IMR-90 (cell line): Measurements from ENCODE around the gene FLNA. TPM values are rescaled to one million over a fixed set of nuclear protein-coding genes. Genes with fewer than 3 reads are reported as not detected.

ENCODE experiments used
- ATAC-seq: fragments of 200-7000 bp; cut with Tn5 transposase; 2 replicates; pipeline ENCODE4 v1.9.1; 2020; ENCODE audit warnings: low read depth, mild to moderate bottlenecking, moderate library complexity
- BruUV-seq: library from RNA; stranded (reverse); fragments of 400-500 nt; replicated peaks from 2 replicates; lab custom pipeline; 2021; lab: Mats Ljungman, UMichigan
- CTCF ChIA-PET: fragments of 300-600 bp; formaldehyde crosslinking; extraction: SDS; loops from one replicate; lab custom pipeline; 2021; ENCODE audit warnings: antibody characterized with exemption; lab: Yijun Ruan, JAX
- POLR2A ChIA-PET: fragments of 300-600 bp; sonication (Branson Sonifier 250); formaldehyde crosslinking; loops from one replicate; lab custom pipeline; 2022; ENCODE audit warnings: antibody characterized with exemption; ENCODE audit not compliant: unreplicated experiment; lab: Charles Lee
- DNase-seq: peaks from one replicate; pipeline ENCODE4 v3.0.0; 2013
- H2AFZ ChIP-seq: replicated peaks from 2 replicates; pipeline ENCODE3; 2013; ENCODE audit warnings: low read length, mild to moderate bottlenecking; ENCODE audit not compliant: poor library complexity
- H2AK5ac ChIP-seq: 2 replicates; pipeline ENCODE4 v1.6.1; 2013; ENCODE audit warnings: low read depth, low read length, inconsistent platforms
- H2AK9ac ChIP-seq: replicated peaks from 2 replicates; pipeline ENCODE3; 2013; ENCODE audit warnings: mild to moderate bottlenecking, low read depth, low read length, moderate library complexity; ENCODE audit not compliant: poor library complexity
- H2BK120ac ChIP-seq: 2 replicates; pipeline ENCODE4 v1.6.1; 2013; ENCODE audit warnings: low read depth, low read length, inconsistent platforms
- H2BK15ac ChIP-seq: 3 replicates; pipeline ENCODE4 v1.6.1; 2013; ENCODE audit warnings: low read depth, low read length, inconsistent platforms
- H2BK20ac ChIP-seq: 2 replicates; pipeline ENCODE4 v1.6.1; 2013; ENCODE audit warnings: low read depth, mild to moderate bottlenecking, inconsistent platforms, low read length, moderate library complexity
- H2BK5ac ChIP-seq: 2 replicates; pipeline ENCODE4 v1.6.1; 2013; ENCODE audit warnings: mild to moderate bottlenecking, low read depth, low read length, inconsistent platforms; ENCODE audit not compliant: poor library complexity, severe bottlenecking
- H3K14ac ChIP-seq: replicated peaks from 2 replicates; pipeline ENCODE4 v1.6.1; 2013; ENCODE audit warnings: low read depth, low read length, inconsistent platforms
- H3K18ac ChIP-seq: 2 replicates; pipeline ENCODE4 v1.6.1; 2013; ENCODE audit warnings: low read depth, low read length, control low read depth
- H3K23ac ChIP-seq: 2 replicates; pipeline ENCODE4 v1.6.1; 2013; ENCODE audit warnings: low read depth, low read length, inconsistent platforms
- H3K27ac ChIP-seq: 2 replicates; pipeline ENCODE4 v1.5.1; 2013; ENCODE audit warnings: mild to moderate bottlenecking, control low read depth, low read length; ENCODE audit not compliant: insufficient read depth
- H3K27me3 ChIP-seq: 2 replicates; pipeline ENCODE4 v1.6.1; 2013; ENCODE audit warnings: low read length; ENCODE audit not compliant: control insufficient read depth, insufficient read depth
- H3K36me3 ChIP-seq: 2 replicates; pipeline ENCODE4 v1.6.1; 2013; ENCODE audit warnings: low read length, mixed read lengths; ENCODE audit not compliant: control insufficient read depth, insufficient read depth
- H3K4ac ChIP-seq: 2 replicates; pipeline ENCODE4 v1.6.1; 2013; ENCODE audit warnings: low read depth, low read length, inconsistent platforms
- H3K4me1 ChIP-seq: 2 replicates; pipeline ENCODE4 v1.6.1; 2013; ENCODE audit warnings: low read length, mixed read lengths; ENCODE audit not compliant: control insufficient read depth, insufficient read depth
- H3K4me2 ChIP-seq: 2 replicates; pipeline ENCODE4 v1.6.1; 2013; ENCODE audit warnings: low read depth, mild to moderate bottlenecking, control low read depth, low read length, moderate library complexity
- H3K4me3 ChIP-seq: 2 replicates; pipeline ENCODE4 v1.5.1; 2013; ENCODE audit warnings: low read depth, mild to moderate bottlenecking, control low read depth, low read length, moderate library complexity; ENCODE audit not compliant: insufficient read depth
- H3K56ac ChIP-seq: 2 replicates; pipeline ENCODE4 v1.6.1; 2013; ENCODE audit warnings: low read length, inconsistent platforms; ENCODE audit not compliant: insufficient read depth; ENCODE audit errors: extremely low read depth
- H3K79me1 ChIP-seq, 2 experiments: 2 replicates each; pipeline ENCODE4 v1.6.1; 2013; ENCODE audit warnings: low read length in 2 of 2, inconsistent platforms in 1 of 2, low read depth in 1 of 2
- H3K9ac ChIP-seq: 2 replicates; pipeline ENCODE4 v1.6.1; 2013; ENCODE audit warnings: low read depth, low read length, control low read depth
- H3K9me1 ChIP-seq: 2 replicates; pipeline ENCODE4 v1.6.1; 2013; ENCODE audit warnings: low read length, inconsistent platforms; ENCODE audit not compliant: insufficient read depth
- H3K9me3 ChIP-seq: 2 replicates; pipeline ENCODE4 v1.6.1; 2013; ENCODE audit warnings: low read length; ENCODE audit not compliant: control insufficient read depth, insufficient read depth
- H4K20me1 ChIP-seq: 2 replicates; pipeline ENCODE4 v1.6.1; 2013; ENCODE audit warnings: low read length, inconsistent platforms; ENCODE audit not compliant: insufficient read depth
- H4K5ac ChIP-seq: 2 replicates; pipeline ENCODE4 v1.6.1; 2013; ENCODE audit warnings: mild to moderate bottlenecking, low read depth, low read length, control low read depth
- H4K8ac ChIP-seq, 2 experiments: 2 replicates each; pipeline ENCODE4 v1.6.1; 2013; ENCODE audit warnings: low read depth in 2 of 2, low read length in 2 of 2, control low read depth in 1 of 2, inconsistent platforms in 1 of 2
- H4K91ac ChIP-seq: 2 replicates; pipeline ENCODE4 v1.6.1; 2013; ENCODE audit warnings: low read depth, low read length, inconsistent platforms; ENCODE audit not compliant: insufficient read depth
- CEBPB ChIP-seq: IDR thresholded peaks from 2 replicates; pipeline ENCODE4 v1.6.1; 2012; ENCODE audit warnings: low read depth, low read length, improper control_type of control experiment
- CHD1 ChIP-seq: IDR thresholded peaks from 2 replicates; pipeline ENCODE4 v1.6.1; 2012; ENCODE audit warnings: low read depth, low read length, improper control_type of control experiment
- MAFK ChIP-seq: IDR thresholded peaks from 2 replicates; pipeline ENCODE4 v1.6.1; 2012; ENCODE audit warnings: low read depth, low read length, improper control_type of control experiment
- RCOR1 ChIP-seq: IDR thresholded peaks from 2 replicates; pipeline ENCODE4 v1.6.1; 2012; ENCODE audit warnings: mild to moderate bottlenecking, low read length, improper control_type of control experiment; ENCODE audit not compliant: insufficient replicate concordance
- SMC3 ChIP-seq: fragments of 150-350 bp; IDR thresholded peaks from 2 replicates; pipeline ENCODE4 v1.6.1; 2016; ENCODE audit warnings: low read depth, mild to moderate bottlenecking, antibody characterized with exemption, low read length, moderate library complexity
- WGBS, 2 experiments: methylation state at CpG; one replicate each; pipeline versions ENCODE4 v1.1.5 to v1.1.7; 2013; ENCODE audit warnings: missing lambda C conversion rate in 2 of 2; ENCODE audit not compliant: insufficient read length in 1 of 2; ENCODE audit errors: extremely low coverage in 2 of 2; 5-methylcytosine and 5-hydroxymethylcytosine counted together
- dilution Hi-C: fragments of 300-500 bp; cut with HindIII; formaldehyde crosslinking; loops from one replicate; pipeline ENCODE4 v1.14.3; 2018; ENCODE audit warnings: low sequenced_read_pairs; ENCODE audit not compliant: unreplicated experiment
- in situ Hi-C: fragments of 300-500 bp; cut with MboI; formaldehyde crosslinking; loops from 3 replicates; pipeline ENCODE4 v1.14.3; 2019; ENCODE audit warnings: low sequenced_read_pairs, inconsistent platforms, mixed read lengths
- intact Hi-C: fragments of 100-400 bp; cut with micrococcal nuclease; formaldehyde crosslinking; loops from 2 replicates; pipeline ENCODE4 v1.10.0; 2022
- polyA plus RNA-seq, 3 experiments: library from polyadenylated mRNA; depleted of rRNA; stranded (reverse); fragments of >200 nt; gene quantifications; 2 replicates each; pipeline ENCODE4 v1.2.3, GENCODE V29; 2012; ENCODE audit warnings: low replicate concordance in 1 of 3
- total RNA-seq: library from RNA; depleted of rRNA; stranded (reverse); fragments of >200 nt; gene quantifications from 2 replicates; pipeline ENCODE4 v1.2.3, GENCODE V29; 2012
- TF ChIP-seq, protein P1 (sequence below): fragments of 150-350 bp; IDR thresholded peaks from 2 replicates; pipeline ENCODE4 v1.6.1; 2017; ENCODE audit warnings: mild to moderate bottlenecking, antibody characterized with exemption, low read length, low read depth
- TF ChIP-seq, protein P2 (sequence below): conservative IDR thresholded peaks from 2 replicates; pipeline ENCODE4 v1.5.1; 2012; ENCODE audit warnings: mild to moderate bottlenecking, low read depth, low read length, improper control_type of control experiment

FLNA gene
- total and polyA plus RNA-seq, 2 of the 4 experiments (the other 2 are of a cell fraction) = 1,356 to 1,357 TPM

DNA sequence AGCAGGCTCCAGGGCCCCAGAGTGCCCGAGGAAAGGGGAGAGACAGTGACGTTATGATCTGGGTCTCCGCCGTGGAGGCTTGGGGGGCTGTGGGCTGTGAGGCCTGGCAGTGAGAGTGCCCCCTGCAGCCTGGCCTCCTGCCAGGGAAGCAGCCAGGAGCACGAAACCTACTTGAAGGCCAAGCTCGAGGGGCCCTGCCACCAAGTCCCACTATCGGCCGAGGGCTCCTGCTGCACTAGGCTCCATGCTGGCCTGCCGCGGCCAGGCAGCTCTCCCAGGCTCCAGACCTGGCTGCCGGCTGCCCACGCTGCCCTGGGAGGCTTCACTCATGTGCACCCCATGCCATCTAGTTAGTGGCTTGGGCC lies 18.7 kb downstream of the FLNA start:
- no peak overlapping the region for H3K4me3 ChIP-seq
- no peak overlapping the region for H3K4ac ChIP-seq
- H3K27me3 ChIP-seq = no peaks in the 10 kb centered on the region
- H3K4me1 ChIP-seq = no peaks in the 10 kb centered on the region
- no peak overlapping the region for H2BK120ac ChIP-seq
- DNase-seq = no peak
- H3K9ac ChIP-seq = no peak overlapping the region
- H4K91ac ChIP-seq = no peak overlapping the region
- no peak overlapping the region for H2AK9ac ChIP-seq
- H2BK5ac ChIP-seq = no peak overlapping the region
- no peak overlapping the region for H3K56ac ChIP-seq
- TF ChIP-seq CEBPB (no peak), RCOR1 (no peak), CHD1 (no peak), MAFK (no peak), SMC3 (no peak)
- TF ChIP-seq, protein P1, sequence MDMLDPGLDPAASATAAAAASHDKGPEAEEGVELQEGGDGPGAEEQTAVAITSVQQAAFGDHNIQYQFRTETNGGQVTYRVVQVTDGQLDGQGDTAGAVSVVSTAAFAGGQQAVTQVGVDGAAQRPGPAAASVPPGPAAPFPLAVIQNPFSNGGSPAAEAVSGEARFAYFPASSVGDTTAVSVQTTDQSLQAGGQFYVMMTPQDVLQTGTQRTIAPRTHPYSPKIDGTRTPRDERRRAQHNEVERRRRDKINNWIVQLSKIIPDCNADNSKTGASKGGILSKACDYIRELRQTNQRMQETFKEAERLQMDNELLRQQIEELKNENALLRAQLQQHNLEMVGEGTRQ = no peak
- TF ChIP-seq, protein P2, sequence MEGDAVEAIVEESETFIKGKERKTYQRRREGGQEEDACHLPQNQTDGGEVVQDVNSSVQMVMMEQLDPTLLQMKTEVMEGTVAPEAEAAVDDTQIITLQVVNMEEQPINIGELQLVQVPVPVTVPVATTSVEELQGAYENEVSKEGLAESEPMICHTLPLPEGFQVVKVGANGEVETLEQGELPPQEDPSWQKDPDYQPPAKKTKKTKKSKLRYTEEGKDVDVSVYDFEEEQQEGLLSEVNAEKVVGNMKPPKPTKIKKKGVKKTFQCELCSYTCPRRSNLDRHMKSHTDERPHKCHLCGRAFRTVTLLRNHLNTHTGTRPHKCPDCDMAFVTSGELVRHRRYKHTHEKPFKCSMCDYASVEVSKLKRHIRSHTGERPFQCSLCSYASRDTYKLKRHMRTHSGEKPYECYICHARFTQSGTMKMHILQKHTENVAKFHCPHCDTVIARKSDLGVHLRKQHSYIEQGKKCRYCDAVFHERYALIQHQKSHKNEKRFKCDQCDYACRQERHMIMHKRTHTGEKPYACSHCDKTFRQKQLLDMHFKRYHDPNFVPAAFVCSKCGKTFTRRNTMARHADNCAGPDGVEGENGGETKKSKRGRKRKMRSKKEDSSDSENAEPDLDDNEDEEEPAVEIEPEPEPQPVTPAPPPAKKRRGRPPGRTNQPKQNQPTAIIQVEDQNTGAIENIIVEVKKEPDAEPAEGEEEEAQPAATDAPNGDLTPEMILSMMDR = no peak
- no peak for ATAC-seq
- no peaks in the 10 kb centered on the region for H3K9me1 ChIP-seq
- ChIA-PET POLR2A (no interaction called here), CTCF (no interaction called here)
- no peak overlapping the region for H3K27ac ChIP-seq
- dilution Hi-C loops (no loop called here), intact Hi-C loops (no loop called here), in situ Hi-C loops (no loop called here)
- H2AFZ ChIP-seq = peak overlapping the region; percentile 5
- no peak overlapping the region for H3K14ac ChIP-seq
- no peak overlapping the region for H4K5ac ChIP-seq
- no peak overlapping the region for H3K23ac ChIP-seq
- peaks cover 10 to 42% of the 10 kb centered on the region in 2 experiments; a peak in 2 of 4 replicates for H3K79me1 ChIP-seq
- WGBS, 2 experiments = 80% methylated on average over 2 of the region's 12 CpGs; no CpG with 5 or more reads in 1 of the 2 experiments
- peaks cover 98% of the 10 kb centered on the region for H3K36me3 ChIP-seq
- H3K18ac ChIP-seq = no peak overlapping the region
- H2BK15ac ChIP-seq = no peak overlapping the region
- peaks cover 100% of the 10 kb centered on the region for H4K20me1 ChIP-seq
- no peak overlapping the region for H2BK20ac ChIP-seq
- no peaks in the 10 kb centered on the region for H3K9me3 ChIP-seq
- H2AK5ac ChIP-seq = no peak overlapping the region
- no peak overlapping the region for H4K8ac ChIP-seq
- H3K4me2 ChIP-seq = no peak overlapping the region
- BruUV-seq = no TSS peak
